NCI-H187 treated with DMSO at 0.1 percent for 48 hours (cell line): ENCODE data around the gene ASAH2.
"Not testable (repeated sequence)": the region's sequence is repeated elsewhere in the genome, so short reads cannot be mapped to it uniquely, and the experiment has no call there.

ENCODE experiments used
- DNase-seq: peaks from one replicate; lab custom pipeline; 2025; lab: John Stamatoyannopoulos, UW

The ASAH2 gene

GRCh38 chr10:50251394-50251793, at the start of gene ASAH2:
ASAH2 (minus strand) TSS chr10:50251516; CDS start chr10:50248610, 2,906 bp downstream.
- DNase-seq: no peak

GRCh38 chr10:50299948-50300669, 48.8 kb upstream of the ASAH2 start:
- DNase-seq: no peak

- DNase-seq: no peak
Observed at GRCh38 chr10:50295367-50295766, 44.1 kb upstream of the ASAH2 start.

GRCh38 chr10:50294582-50294981, 43.3 kb upstream of the ASAH2 start:
- no peak for DNase-seq

GRCh38 chr10:50293513-50294313, 42.4 kb upstream of the ASAH2 start:
- no peak for DNase-seq

- DNase-seq: no peak
Observed at GRCh38 chr10:50291261-50291850, 40.0 kb upstream of the ASAH2 start.

- DNase-seq: no peak
Observed at GRCh38 chr10:50289196-50289595, 37.9 kb upstream of the ASAH2 start.

- no peak for DNase-seq
Observed at GRCh38 chr10:50286996-50287803, 35.9 kb upstream of the ASAH2 start.

GRCh38 chr10:50286517-50286916, 35.2 kb upstream of the ASAH2 start:
- no peak for DNase-seq

- DNase-seq: no peak
Observed at GRCh38 chr10:50281967-50282522, 30.7 kb upstream of the ASAH2 start.

GRCh38 chr10:50281210-50281966, 30.1 kb upstream of the ASAH2 start:
- no peak for DNase-seq

- DNase-seq: no peak
Observed at GRCh38 chr10:50280049-50280841, 28.9 kb upstream of the ASAH2 start.

- no peak for DNase-seq
Observed at GRCh38 chr10:50279489-50279888, 28.2 kb upstream of the ASAH2 start.

GRCh38 chr10:50275650-50276235, 24.4 kb upstream of the ASAH2 start:
- DNase-seq: no peak

GRCh38 chr10:50272531-50272930, 21.2 kb upstream of the ASAH2 start:
- DNase-seq: no peak

GRCh38 chr10:50271564-50272250, 20.4 kb upstream of the ASAH2 start:
- no peak for DNase-seq

GRCh38 chr10:50267877-50268276, 16.6 kb upstream of the ASAH2 start:
- not testable (repeated sequence) for DNase-seq

- not testable (repeated sequence) for DNase-seq
Observed at GRCh38 chr10:50262625-50263024, 11.3 kb upstream of the ASAH2 start.

- no peak for DNase-seq
Observed at GRCh38 chr10:50260791-50261281, 9.5 kb upstream of the ASAH2 start.
